Activated CD4-positive, CD25-positive, alpha-beta regulatory T cell treated with anti-CD3 and anti-CD28 coated beads, Interleukin-2, amount 50 U/mL, for 24 hours (primary cell): ENCODE measurements around the gene NADK2.
A peak's percentile ranks its signal among the peaks of the same experiment; 100 is the strongest.
"Not testable (repeated sequence)": the region's sequence is repeated elsewhere in the genome, so short reads cannot be mapped to it uniquely, and the experiment has no call there.

Experiments used
- ATAC-seq, 2 donors: fragments of 150-1000 bp; cut with Tn5 transposase; one replicate each; pipeline ENCODE4 v1.10.0; 2021; ENCODE audit warnings: mild to moderate bottlenecking in 1 of 2, moderate library complexity in 1 of 2

Gene NADK2, protein sequence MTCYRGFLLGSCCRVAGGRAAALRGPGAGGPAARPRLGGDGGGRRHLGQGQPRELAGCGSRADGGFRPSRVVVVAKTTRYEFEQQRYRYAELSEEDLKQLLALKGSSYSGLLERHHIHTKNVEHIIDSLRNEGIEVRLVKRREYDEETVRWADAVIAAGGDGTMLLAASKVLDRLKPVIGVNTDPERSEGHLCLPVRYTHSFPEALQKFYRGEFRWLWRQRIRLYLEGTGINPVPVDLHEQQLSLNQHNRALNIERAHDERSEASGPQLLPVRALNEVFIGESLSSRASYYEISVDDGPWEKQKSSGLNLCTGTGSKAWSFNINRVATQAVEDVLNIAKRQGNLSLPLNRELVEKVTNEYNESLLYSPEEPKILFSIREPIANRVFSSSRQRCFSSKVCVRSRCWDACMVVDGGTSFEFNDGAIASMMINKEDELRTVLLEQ

DNA sequence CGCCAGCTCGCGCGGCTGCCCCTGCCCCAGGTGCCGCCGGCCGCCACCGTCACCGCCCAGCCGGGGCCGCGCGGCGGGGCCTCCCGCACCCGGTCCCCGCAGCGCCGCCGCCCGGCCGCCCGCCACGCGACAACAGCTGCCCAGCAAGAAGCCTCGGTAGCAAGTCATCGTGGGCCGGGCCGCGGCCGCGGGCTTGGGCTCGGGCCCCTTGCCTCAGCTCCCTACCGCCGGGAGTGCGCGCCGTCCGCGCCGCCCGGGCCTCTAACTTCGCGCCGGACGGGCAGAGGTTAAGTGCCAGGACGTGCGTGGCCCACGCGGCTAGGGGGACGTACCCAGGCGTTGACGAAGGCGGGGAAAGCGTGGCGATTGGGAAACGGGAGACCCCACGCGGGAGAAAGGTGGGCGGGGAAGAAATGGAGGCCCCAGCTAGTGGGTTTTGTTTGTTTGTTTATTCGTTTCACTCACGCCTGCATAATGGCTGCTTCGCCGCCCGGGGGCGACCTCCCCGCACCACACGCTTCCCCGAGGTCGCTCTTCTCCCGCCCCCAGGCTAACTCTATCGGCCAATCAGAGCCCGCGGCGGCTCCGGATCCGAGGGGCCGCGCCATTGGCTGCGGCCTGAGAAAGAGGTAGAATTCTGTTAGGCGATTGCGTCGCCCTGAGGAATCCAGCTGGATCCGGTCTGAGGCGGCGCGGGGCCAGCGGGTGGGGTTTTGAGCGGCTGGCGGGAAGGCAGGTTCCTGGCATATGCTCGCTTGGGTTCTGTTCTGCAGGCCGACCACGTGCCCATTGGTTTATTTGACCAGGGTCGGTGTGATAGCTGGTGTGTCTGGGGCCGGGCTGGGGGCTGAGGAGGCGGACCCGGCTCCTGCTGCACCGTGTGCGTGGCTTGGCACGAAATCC is at the start of gene NADK2:
Gene NADK2 (minus strand): TSS at position 295 of the 903 bp plus-strand sequence. CDS start 127 bp downstream, at position 168.
- ATAC-seq = peak; percentile 91

DNA sequence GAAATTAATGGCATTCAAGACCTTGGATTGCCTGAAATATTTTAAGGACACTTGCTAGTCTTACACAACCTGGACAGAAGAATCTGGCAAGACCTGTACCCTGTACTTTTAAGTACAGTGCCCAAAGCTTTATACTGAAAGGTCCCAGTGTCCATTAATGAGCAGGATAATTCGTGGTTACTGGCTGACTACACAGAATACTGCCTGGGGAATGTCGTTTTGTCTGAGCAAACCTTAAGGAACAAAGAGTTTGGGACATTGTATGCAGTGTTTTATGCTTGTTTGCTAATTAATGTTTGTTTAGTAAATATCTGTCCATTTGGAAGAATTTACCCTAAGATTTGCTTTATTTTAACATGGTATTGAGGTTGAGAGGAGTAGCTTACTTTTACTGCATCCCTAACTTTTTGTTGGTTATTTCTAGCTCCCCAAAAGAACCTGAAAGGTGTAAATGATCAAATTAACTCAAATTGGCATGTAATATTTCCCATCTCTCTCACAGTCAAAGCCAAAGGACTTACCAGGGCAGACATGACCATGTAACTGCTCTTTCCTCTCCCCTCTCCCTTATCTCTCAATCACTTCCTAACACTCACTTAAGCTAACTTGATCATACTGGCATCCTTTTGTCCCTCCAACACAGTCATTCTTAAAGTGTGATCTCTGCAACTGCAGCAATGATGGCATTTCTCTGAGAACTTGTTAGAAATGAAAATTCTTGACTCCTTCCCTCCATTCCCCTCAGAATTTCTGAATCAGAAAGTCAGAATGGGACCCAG is 44.3 kb upstream of the NADK2 start:
- ATAC-seq = no peak

DNA sequence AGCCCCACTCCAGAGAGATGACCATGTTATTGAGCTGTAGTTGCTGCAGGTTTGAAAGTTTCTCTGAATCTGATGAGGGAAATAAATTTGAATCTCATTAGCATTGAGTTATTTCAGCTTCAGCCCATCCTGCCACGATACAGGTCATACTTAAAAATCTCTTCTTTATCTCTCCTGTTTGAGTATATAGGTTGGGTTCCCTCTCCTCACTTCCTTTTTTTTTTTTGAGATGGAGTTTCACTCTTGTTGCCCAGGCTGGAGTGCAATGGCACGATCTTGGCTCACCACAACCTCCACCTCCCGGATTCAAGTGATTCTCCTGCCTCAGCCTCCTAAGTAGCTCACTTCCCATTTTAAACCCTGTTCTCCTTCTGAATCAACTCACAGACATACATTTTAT is 42.0 kb upstream of the NADK2 start:
- ATAC-seq = not testable (repeated sequence)

DNA sequence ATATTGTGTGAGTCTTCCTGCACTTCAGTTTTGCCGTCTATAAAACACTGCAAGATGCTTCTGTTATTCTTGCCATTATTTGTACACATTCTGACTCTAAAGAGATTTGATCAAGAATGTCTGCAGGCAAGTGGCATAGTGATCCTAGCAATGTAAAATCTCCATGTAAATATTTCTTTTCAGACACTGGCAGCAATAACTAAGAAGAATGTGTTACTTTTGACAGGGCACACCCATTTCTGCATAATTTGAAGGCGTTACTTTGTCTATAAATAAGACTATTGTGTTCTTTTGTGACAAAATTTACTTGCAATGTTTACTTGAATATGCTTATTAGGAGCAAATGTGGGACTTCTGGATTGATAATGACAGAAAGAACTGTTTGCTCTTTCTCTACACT is 39.9 kb upstream of the NADK2 start:
- ATAC-seq = no peak

DNA sequence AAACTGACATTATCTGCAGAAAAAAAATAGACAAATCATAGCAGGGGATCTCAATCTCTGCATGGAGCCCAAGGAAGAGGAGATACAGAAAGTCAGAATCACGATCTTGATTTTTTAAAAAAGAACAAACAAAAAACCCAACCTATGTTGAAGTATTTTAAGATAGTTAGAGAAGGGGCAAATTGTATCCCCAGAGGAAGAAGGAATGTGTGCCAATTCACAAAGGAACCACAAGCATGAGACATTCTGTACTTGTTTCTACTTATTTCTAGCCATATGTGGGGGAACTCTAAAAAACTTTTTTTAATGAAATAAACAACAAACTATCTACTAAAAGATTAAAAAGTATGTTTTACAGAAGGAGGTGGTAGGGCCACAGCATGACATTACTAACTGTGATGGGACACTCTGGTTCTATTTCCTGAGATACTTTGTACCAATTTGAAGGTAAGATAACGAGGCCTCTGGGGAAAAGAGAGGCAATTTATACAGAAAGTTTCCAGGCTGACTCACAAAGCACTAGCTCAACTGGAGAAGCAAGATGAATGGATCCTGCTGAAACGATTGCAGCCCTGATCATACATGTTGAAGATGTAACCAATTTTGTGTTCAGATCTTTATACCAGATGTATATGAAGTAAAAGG is 37.5 kb upstream of the NADK2 start:
- no peak for ATAC-seq

DNA sequence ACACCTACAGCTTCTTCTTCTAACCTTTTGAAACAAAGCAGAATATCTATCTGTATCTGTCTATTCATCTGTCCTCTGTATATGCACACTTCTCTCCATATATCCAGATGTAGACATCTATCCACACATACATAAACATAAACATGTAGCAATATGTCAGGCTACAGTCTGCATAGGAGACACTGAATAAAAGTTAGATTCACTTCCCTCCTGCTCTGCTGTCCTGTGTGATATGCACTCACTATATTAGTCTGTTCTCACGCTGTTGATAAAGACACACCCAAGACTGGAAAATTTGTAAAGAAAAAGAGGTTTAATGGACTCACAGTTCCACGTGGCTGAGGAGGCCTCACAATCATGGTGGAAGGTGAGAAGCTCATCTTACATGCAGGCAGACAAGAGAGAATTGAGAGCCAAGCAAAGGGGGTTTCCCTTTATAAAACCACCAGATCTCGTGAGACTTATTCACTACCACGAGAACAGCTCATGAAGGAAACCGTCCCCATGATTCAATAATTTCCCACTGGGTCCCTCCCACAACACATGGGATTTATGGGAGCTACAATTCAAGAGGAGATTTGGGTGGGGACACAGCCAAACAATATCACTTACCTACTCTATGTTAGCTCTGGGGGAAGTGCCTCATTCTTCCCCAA is 35.9 kb upstream of the NADK2 start:
- ATAC-seq = no peak

DNA sequence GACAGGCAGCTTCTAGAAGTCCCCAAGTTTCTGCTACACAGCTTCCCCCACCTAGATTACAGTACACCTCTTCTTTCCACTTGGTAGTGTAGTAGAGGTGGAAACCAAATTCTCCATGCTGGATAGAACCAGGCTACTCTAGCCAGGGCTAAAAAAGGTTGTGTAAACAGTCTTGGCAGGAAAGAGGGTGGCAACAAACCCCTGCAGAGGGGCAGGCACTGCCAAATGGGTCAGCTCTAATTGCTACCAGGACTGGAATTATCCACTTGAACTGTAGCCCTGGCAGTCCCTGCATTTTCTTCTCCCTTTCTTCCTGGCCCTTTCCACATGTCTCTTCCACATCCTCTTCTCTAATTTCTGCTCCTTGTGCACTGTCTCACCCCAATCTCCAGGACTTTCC is 35.1 kb upstream of the NADK2 start:
- ATAC-seq = no peak

DNA sequence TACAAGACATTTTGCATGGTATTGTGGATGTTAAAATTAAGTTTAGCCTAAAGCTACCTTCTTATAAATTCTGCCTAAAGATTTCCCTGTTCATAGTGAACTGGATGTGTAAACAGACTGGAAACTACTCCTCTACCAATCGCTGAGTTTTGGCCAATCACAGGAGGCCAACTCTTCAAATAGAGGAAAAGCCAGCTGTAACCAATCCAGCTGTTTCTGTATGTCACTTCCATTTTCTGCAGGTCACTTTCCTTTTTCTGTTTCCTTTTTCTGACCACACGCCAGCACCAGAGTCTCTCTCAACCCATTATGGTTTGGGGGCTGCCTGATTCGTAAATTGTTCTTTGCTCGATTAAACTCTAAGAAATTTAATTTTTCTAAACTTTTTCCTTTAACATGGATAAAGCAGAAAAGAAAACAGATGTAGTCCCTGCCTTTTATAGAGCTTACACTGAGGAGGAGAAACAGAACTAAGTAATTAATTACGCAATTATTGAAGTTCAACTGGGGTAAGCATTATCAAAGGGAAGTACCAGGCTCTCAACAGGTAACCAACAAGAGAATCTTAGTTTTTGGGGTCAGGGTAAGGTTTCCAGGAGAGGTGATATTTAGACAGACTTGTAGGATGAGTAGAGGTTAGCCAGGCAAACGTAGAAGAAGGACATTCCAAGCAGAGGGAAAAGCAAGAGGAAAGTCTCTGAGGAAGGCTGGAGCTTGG is 32.2 kb upstream of the NADK2 start:
- no peak for ATAC-seq

DNA sequence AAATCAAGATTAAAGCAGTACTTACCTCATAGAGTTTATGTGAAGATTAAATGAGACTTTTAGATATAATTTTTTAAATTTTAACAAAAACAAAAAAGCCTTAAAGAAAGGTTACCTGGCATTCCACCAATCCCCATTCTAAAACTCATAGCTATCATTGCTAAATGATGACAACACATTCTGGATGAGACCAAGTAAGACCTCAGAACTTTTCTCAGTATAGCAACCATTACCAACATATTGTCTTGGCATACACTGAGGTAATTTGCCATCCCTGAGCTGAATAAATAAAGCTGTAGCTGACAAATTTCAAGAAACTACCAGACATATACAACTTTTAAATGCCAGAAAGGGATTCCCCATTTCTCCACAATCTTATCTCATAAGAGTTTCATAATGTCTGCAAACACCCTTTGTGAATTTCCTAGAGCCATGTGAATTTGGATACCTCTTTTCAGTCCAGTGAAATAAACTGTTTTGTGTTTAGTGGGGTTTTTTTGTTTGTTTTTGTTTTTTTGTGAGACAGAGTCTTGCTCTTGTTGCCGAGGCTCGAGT is 30.5 kb upstream of the NADK2 start:
- no peak for ATAC-seq

DNA sequence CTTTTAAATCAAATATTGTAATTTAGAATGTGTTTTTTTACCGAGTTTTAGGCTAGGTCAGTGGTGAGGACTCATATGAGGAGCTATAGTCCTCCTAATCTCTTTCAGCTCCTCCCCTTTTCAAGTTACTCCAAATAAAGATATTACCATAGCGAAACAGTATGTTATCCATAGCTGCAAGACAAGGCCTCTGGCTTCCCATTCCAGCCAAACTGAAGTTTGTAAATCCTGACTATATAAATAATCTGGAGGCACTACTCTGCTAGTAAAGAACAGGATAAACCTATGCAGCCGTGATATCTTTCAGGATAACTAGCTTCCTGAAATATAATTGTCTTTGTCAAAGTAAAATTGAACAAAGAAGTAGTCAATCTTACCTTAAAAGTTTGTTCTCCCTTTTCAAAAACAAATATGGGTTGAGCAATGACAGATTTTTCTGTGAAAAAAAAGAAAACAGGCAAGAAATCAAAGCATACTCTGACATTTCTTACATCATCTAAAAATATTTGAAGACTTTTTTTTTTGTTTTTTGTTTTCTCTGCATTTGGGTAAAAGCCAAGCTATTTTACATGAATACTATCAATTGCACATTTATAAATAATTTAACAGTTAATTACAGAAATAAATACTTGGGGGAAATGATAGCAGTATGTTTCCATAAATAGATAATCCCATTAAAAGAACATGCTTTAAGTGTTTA is 29.3 kb upstream of the NADK2 start:
- ATAC-seq = no peak

DNA sequence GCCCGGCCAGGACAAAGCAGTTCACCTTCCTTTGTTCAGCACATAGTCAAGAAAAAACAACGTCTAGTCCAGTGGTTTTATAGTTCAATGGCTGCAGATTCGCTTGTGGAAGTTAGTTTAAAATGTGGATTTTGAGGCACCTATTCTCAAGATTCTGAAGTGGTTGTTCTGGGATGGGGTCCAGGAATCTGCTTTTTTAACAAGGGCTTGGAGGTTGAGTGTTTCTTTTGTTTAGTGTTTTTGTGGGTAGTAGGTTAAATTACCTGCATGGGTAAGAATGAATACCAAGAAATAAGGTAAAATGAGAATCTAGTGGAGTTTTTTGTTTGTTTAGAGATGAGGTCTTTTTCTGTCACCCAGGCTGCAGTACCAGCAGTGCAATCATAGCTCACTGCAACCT is 28.4 kb upstream of the NADK2 start:
- ATAC-seq = no peak

DNA sequence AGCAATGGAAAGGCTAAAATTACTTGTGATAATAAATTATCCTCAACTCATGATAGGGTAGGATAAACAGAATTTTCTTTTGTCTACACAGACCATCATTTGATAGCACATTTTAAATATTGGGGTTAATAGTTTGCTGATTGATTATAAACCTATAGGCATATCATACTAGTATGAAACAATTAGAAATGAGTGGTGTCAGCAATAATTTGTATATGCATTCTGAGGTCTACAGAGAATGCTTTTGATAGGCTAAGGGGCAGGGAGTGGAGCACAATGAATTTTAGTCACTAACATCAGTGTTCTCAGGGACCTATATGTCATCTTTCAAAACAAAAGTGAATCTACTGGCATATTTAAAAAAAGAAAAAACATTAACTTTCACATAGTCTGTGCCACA is 27.8 kb upstream of the NADK2 start:
- ATAC-seq = no peak

DNA sequence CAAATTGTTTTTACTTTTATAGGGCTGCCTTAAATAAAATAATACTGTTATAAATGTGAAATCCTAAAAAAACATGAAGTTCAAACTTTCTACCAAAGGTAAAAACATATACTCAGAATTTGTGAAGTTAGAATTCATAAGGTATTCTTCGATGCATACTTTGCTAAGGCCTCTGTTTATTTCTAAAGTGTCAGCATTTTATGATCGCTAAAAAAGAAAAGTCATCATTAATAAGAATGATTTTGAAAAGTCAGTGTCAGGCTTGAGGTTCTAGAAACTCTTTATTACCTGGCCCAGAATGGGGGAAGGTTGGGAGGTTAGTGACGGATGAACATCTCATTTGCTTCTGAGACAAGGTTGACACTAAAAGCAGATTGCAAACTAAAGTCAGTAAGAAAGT is 26.2 kb upstream of the NADK2 start:
- no peak for ATAC-seq

DNA sequence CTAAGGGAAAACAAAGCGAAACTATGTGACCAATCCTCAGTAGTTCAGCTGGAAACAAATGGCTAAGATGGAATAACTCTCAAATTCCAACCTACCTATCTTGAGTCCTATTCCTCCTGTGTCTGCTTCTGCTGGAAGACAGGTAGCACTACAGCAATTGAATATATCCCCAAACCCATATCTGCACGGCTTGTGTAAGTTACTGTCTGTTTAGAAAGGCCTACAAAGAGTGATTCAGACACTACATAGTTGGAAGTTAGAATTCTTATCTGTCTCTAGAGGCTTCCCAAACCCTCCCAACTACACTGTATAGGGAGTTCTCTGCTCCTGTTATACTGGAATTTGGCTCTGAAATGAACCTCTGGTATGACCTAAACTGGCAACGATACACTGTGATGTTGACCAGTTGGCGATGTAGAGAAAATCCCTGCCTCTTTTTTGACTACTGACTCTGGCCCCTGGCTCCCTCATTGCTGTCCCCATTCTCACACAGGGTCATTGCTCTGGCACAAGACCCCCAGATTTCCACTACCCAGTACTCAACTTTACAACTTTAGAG is 22.6 kb upstream of the NADK2 start:
- ATAC-seq = no peak

DNA sequence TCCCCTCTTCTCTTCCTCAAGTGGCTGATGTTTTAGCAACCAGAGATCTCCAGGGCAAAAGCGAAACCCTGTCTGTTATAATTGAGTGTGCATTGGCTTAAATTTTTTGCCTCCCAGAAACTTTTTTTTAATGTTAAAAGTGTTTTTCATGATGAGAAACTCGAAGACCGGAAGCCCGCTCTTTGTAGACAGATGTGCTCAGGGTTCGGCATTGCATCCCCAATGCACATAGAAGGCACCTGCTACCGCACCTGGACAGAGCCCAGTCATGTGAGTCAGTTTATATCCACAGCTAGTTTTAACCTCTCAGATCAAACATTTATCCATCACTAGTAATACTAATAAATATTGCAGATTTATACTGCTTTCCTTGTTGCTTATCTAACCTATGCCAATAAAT is 19.5 kb upstream of the NADK2 start:
- no peak for ATAC-seq

DNA sequence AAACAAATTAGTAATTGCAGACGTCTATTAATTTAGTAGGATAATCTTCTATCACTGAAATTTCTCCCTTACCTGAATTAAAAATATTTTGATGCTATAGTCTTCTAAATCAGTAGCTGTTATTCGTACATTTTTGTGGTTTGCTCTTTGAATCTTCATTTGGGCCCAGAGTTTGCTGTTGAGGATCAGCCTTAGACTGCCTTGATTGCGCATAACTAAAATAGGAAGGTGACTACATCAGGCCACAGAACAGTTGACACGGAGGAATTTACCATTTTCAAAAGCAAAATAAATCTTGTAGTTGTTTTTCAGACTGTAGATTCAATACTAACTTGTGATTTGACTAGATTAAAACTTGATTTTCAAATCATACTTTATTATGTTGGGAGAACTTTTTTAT is 11.8 kb upstream of the NADK2 start:
- no peak for ATAC-seq

DNA sequence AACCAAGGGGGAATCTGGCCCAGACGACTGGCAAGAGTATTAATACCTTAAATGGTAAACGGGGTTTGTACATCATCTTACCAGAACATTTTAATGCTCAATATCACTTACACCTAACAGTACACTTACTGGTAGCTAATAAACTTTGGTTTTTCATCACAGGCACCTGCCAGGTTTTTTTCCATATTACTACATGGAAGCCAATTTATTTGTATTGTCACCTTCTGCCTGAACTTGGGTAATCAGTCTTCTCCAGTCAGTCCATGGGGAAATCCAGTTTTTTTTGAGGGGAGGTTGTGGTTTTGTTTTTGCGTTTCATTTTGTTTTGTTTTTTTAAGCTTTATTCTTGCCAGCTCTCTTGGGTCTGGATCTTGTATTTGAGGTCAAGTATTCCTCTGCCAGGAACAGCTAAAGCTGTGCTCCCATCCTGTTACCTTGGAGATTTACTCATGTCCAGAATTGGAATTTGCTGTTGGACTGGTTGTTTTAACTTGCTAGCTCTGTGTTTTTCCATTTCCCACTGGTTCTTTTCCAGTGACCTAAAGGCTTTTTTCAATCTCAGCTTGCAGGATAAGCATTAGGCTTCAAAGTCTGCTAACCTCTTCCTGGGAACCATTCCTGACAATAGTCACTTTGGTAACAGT is 11.1 kb upstream of the NADK2 start:
- ATAC-seq = no peak

DNA sequence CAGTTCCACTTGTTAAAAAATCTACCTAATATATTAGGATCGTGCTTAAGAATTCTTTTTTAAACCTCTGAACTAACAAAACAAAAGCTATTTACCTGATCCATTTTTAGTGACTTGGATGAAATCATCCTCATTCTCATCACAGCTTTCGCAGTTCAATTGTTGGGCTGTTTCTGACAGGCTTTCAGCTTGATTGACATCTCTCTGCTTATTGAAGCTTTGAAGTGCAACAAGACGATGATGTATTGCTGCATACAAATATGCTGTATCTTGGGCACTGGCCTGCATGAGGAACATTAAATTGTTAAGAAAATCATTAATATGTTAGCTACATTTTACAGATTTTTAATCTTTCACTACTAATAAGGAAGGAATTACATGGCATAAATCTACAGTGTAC is 9.5 kb upstream of the NADK2 start:
- ATAC-seq = no peak

DNA sequence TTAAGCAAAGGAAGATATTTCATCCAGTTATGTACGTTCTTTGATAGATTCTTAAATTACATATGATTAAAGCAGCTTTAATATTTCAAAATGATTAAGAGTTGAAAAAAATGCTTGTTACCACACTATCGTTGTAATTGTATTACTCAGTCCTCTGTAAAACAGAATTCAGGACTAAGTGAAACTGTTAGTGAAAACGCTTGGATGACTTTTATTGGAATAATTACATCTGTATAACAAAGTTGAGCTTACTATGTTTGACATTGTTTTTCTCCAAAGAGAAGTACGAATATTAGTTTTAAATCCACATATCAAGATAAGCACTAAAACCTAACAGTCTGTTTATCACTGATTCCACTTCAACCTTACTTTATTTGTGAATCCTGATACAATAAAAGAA is 8.7 kb upstream of the NADK2 start:
- no peak for ATAC-seq
